ENCODE measurements around the gene FGF9.

The FGF9 gene

GRCh38 chr13:21736926-21737325 is 66.1 kb downstream of the FGF9 start:
- 82% methylated on average over 5 of the region's 5 CpGs for WGBS
- Histone ChIP-seq H3K27me3 (ENCODE audit: control insufficient read depth in 1 of 2, insufficient read depth in 1 of 2, low read length in 2 of 2) (peaks cover 0 to 3% of the 10 kb centered on the region in 2 experiments), H3K79me1 (replicated peaks; ENCODE audit: low read length, poor library complexity, severe bottlenecking) (no peaks in the 10 kb centered on the region), H3K4me2 (ENCODE audit: low read length, poor library complexity, severe bottlenecking) (no peak overlapping the region), H3K14ac (ENCODE audit: low read length in 2 of 2) (no peak overlapping the region), H4K91ac (ENCODE audit: low read length) (no peak overlapping the region), H3K4me1 (ENCODE audit: control insufficient read depth, insufficient read depth, low read depth, low read length) (peaks cover 10% of the 10 kb centered on the region), H3K9ac (ENCODE audit: low read length) (no peak overlapping the region), H3K27ac (ENCODE audit: low read length, poor library complexity, severe bottlenecking) (no peak overlapping the region), H3K9me3 (ENCODE audit: control insufficient read depth, low read length) (peaks cover 5% of the 10 kb centered on the region), H3K4ac (ENCODE audit: low read depth in 1 of 2, low read length in 2 of 2) (no peak overlapping the region), H2BK12ac (ENCODE audit: low read length in 2 of 2) (no peak overlapping the region), H4K8ac (ENCODE audit: low read length) (no peak overlapping the region), H3K18ac (ENCODE audit: low read depth in 1 of 2, low read length in 2 of 2) (no peak overlapping the region), H3K36me3 (ENCODE audit: control insufficient read depth in 1 of 2, insufficient read depth in 2 of 2, low read depth in 1 of 2, low read length in 2 of 2) (no peaks in the 10 kb centered on the region), H2AFZ (ENCODE audit: low read depth, low read length) (no peak overlapping the region), H2AK5ac (ENCODE audit: low read length, severe bottlenecking) (no peak overlapping the region), H2BK5ac (ENCODE audit: low read depth, low read length, poor library complexity, severe bottlenecking) (no peak overlapping the region), H2BK120ac (ENCODE audit: low read depth, low read length) (no peak overlapping the region), H3K23ac (ENCODE audit: low read length in 2 of 2) (no peak overlapping the region), H3K4me3 (ENCODE audit: insufficient read depth in 1 of 2, low read depth in 1 of 2, low read length in 2 of 2) (no peak overlapping the region), H2BK15ac (ENCODE audit: low read depth, poor library complexity, severe bottlenecking) (no peak overlapping the region)
- peak; percentile 6 for DNase-seq

- 85% methylated on average over 5 of the region's 5 CpGs for WGBS
- Histone ChIP-seq H3K4ac (ENCODE audit: low read depth in 1 of 2, low read length in 2 of 2) (no peak overlapping the region), H2AK5ac (ENCODE audit: low read length, severe bottlenecking) (no peak overlapping the region), H2BK5ac (ENCODE audit: low read depth, low read length, poor library complexity, severe bottlenecking) (no peak overlapping the region), H3K4me1 (ENCODE audit: control insufficient read depth, insufficient read depth, low read depth, low read length) (peaks cover 9% of the 10 kb centered on the region), H2BK12ac (ENCODE audit: low read length in 2 of 2) (no peak overlapping the region), H3K23ac (ENCODE audit: low read length in 2 of 2) (no peak overlapping the region), H3K79me1 (replicated peaks; ENCODE audit: low read length, poor library complexity, severe bottlenecking) (no peaks in the 10 kb centered on the region), H3K18ac (ENCODE audit: low read depth in 1 of 2, low read length in 2 of 2) (no peak overlapping the region), H3K4me2 (ENCODE audit: low read length, poor library complexity, severe bottlenecking) (no peak overlapping the region), H3K27ac (ENCODE audit: low read length, poor library complexity, severe bottlenecking) (no peak overlapping the region), H3K9me3 (ENCODE audit: control insufficient read depth, low read length) (no peaks in the 10 kb centered on the region), H2AFZ (ENCODE audit: low read depth, low read length) (no peak overlapping the region), H3K27me3 (ENCODE audit: control insufficient read depth in 1 of 2, insufficient read depth in 1 of 2, low read length in 2 of 2) (peaks cover 0 to 3% of the 10 kb centered on the region in 2 experiments), H3K4me3 (ENCODE audit: insufficient read depth in 1 of 2, low read depth in 1 of 2, low read length in 2 of 2) (no peak overlapping the region), H2BK120ac (ENCODE audit: low read depth, low read length) (no peak overlapping the region), H4K91ac (ENCODE audit: low read length) (no peak overlapping the region), H3K14ac (ENCODE audit: low read length in 2 of 2) (no peak overlapping the region), H4K8ac (ENCODE audit: low read length) (no peak overlapping the region), H3K9ac (ENCODE audit: low read length) (no peak overlapping the region), H2BK15ac (ENCODE audit: low read depth, poor library complexity, severe bottlenecking) (no peak overlapping the region), H3K36me3 (ENCODE audit: control insufficient read depth in 1 of 2, insufficient read depth in 2 of 2, low read depth in 1 of 2, low read length in 2 of 2) (no peaks in the 10 kb centered on the region)
- no peak for DNase-seq
These were observed 67.8 kb downstream of the FGF9 start for GRCh38 chr13:21738630-21739029.

GRCh38 chr13:21739771-21740170 is 68.9 kb downstream of the FGF9 start:
- Histone ChIP-seq H4K8ac (ENCODE audit: low read length) (no peak overlapping the region), H3K9me3 (ENCODE audit: control insufficient read depth, low read length) (no peaks in the 10 kb centered on the region), H3K23ac (ENCODE audit: low read length in 2 of 2) (no peak overlapping the region), H2BK120ac (ENCODE audit: low read depth, low read length) (no peak overlapping the region), H3K27ac (ENCODE audit: low read length, poor library complexity, severe bottlenecking) (no peak overlapping the region), H2AFZ (ENCODE audit: low read depth, low read length) (no peak overlapping the region), H4K91ac (ENCODE audit: low read length) (no peak overlapping the region), H3K14ac (ENCODE audit: low read length in 2 of 2) (no peak overlapping the region), H3K18ac (ENCODE audit: low read depth in 1 of 2, low read length in 2 of 2) (no peak overlapping the region), H3K9ac (ENCODE audit: low read length) (no peak overlapping the region), H3K4me2 (ENCODE audit: low read length, poor library complexity, severe bottlenecking) (no peak overlapping the region), H3K4me1 (ENCODE audit: control insufficient read depth, insufficient read depth, low read depth, low read length) (peaks cover 6% of the 10 kb centered on the region), H2BK12ac (ENCODE audit: low read length in 2 of 2) (no peak overlapping the region), H3K36me3 (ENCODE audit: control insufficient read depth in 1 of 2, insufficient read depth in 2 of 2, low read depth in 1 of 2, low read length in 2 of 2) (no peaks in the 10 kb centered on the region), H2BK5ac (ENCODE audit: low read depth, low read length, poor library complexity, severe bottlenecking) (no peak overlapping the region), H3K4me3 (ENCODE audit: insufficient read depth in 1 of 2, low read depth in 1 of 2, low read length in 2 of 2) (no peak overlapping the region), H2BK15ac (ENCODE audit: low read depth, poor library complexity, severe bottlenecking) (no peak overlapping the region), H3K27me3 (ENCODE audit: control insufficient read depth in 1 of 2, insufficient read depth in 1 of 2, low read length in 2 of 2) (peaks cover 0 to 5% of the 10 kb centered on the region in 2 experiments), H3K79me1 (replicated peaks; ENCODE audit: low read length, poor library complexity, severe bottlenecking) (no peaks in the 10 kb centered on the region), H2AK5ac (ENCODE audit: low read length, severe bottlenecking) (no peak overlapping the region), H3K4ac (ENCODE audit: low read depth in 1 of 2, low read length in 2 of 2) (no peak overlapping the region)
- no peak for DNase-seq
- WGBS: 75% methylated on average over 7 of the region's 8 CpGs

GRCh38 chr13:21741396-21741979 is 70.6 kb downstream of the FGF9 start:
- H3K79me1 ChIP-seq (replicated peaks; ENCODE audit: low read length, poor library complexity, severe bottlenecking): no peaks in the 10 kb centered on the region
- no peak overlapping the region for H3K27ac ChIP-seq (ENCODE audit: low read length, poor library complexity, severe bottlenecking)
- no peak overlapping the region for H3K4me2 ChIP-seq (ENCODE audit: low read length, poor library complexity, severe bottlenecking)
- no peaks in the 10 kb centered on the region for H3K9me3 ChIP-seq (ENCODE audit: control insufficient read depth, low read length)
- no peak for DNase-seq
- no peak overlapping the region for H2AFZ ChIP-seq (ENCODE audit: low read depth, low read length)
- H3K9ac ChIP-seq (ENCODE audit: low read length): no peak overlapping the region
- no peak overlapping the region for H2BK15ac ChIP-seq (ENCODE audit: low read depth, poor library complexity, severe bottlenecking)
- no peak overlapping the region for H2BK120ac ChIP-seq (ENCODE audit: low read depth, low read length)
- no peak overlapping the region for H2BK12ac ChIP-seq (ENCODE audit: low read length in 2 of 2)
- H3K14ac ChIP-seq (ENCODE audit: low read length in 2 of 2): no peak overlapping the region
- no peak overlapping the region for H3K18ac ChIP-seq (ENCODE audit: low read depth in 1 of 2, low read length in 2 of 2)
- no peak overlapping the region for H3K4ac ChIP-seq (ENCODE audit: low read depth in 1 of 2, low read length in 2 of 2)
- H3K27me3 ChIP-seq (ENCODE audit: control insufficient read depth in 1 of 2, insufficient read depth in 1 of 2, low read length in 2 of 2): peaks cover 0 to 2% of the 10 kb centered on the region in 2 experiments
- H4K91ac ChIP-seq (ENCODE audit: low read length): no peak overlapping the region
- no peak overlapping the region for H3K23ac ChIP-seq (ENCODE audit: low read length in 2 of 2)
- no peaks in the 10 kb centered on the region for H3K4me1 ChIP-seq (ENCODE audit: control insufficient read depth, insufficient read depth, low read depth, low read length)
- no peak overlapping the region for H3K4me3 ChIP-seq (ENCODE audit: insufficient read depth in 1 of 2, low read depth in 1 of 2, low read length in 2 of 2)
- H4K8ac ChIP-seq (ENCODE audit: low read length): no peak overlapping the region
- no peaks in the 10 kb centered on the region for H3K36me3 ChIP-seq (ENCODE audit: control insufficient read depth in 1 of 2, insufficient read depth in 2 of 2, low read depth in 1 of 2, low read length in 2 of 2)
- H2BK5ac ChIP-seq (ENCODE audit: low read depth, low read length, poor library complexity, severe bottlenecking): no peak overlapping the region
- no peak overlapping the region for H2AK5ac ChIP-seq (ENCODE audit: low read length, severe bottlenecking)
- WGBS: 91% methylated on average over 4 of the region's 4 CpGs

All from mesenchymal stem cell (in vitro differentiated cells and primary cell).